Large intestine (tissue), 3 donors: ENCODE measurements around the gene BRSK2. TPM values are rescaled to one million over a fixed set of nuclear protein-coding genes. Genes with fewer than 3 reads are reported as not detected.
A peak's percentile ranks its signal among the peaks of the same experiment; 100 is the strongest.

ENCODE experiments used
- DNase-seq, 2 donors: peaks; one replicate each; pipeline versions ENCODE4 v3.0.0 to v3.0.0-alpha.2; 2013
- H3K27ac ChIP-seq: one replicate; pipeline ENCODE4 v1.5.1; 2013; ENCODE audit warnings: low read length
- H3K27me3 ChIP-seq: 2 replicates; pipeline ENCODE4 v1.6.1; 2013; ENCODE audit warnings: low read length; ENCODE audit not compliant: control insufficient read depth, insufficient read depth
- H3K36me3 ChIP-seq: 2 replicates; pipeline ENCODE4 v1.6.1; 2013; ENCODE audit warnings: low read length; ENCODE audit not compliant: control insufficient read depth, insufficient read depth
- H3K4me1 ChIP-seq: one replicate; pipeline ENCODE4 v1.6.1; 2013; ENCODE audit warnings: low read length; ENCODE audit not compliant: control insufficient read depth, insufficient read depth
- H3K4me3 ChIP-seq: one replicate; pipeline ENCODE4 v1.5.1; 2013; ENCODE audit warnings: low read length
- H3K9me3 ChIP-seq: one replicate; pipeline ENCODE4 v1.6.1; 2013; ENCODE audit warnings: mild to moderate bottlenecking, low read depth, low read length, moderate library complexity; ENCODE audit not compliant: control insufficient read depth
- WGBS: methylation state at CpG from one replicate; pipeline ENCODE4 v1.1.5; 2013; ENCODE audit warnings: low lambda C conversion rate; ENCODE audit not compliant: insufficient coverage; 5-methylcytosine and 5-hydroxymethylcytosine counted together
- polyA plus RNA-seq: library from polyadenylated mRNA; unstranded; fragments of 120-200 nt; gene quantifications from one replicate; pipeline ENCODE4 v1.2.1, GENCODE V29; 2013

Gene BRSK2
- polyA plus RNA-seq, 1 donor = 14.7 TPM

DNA sequence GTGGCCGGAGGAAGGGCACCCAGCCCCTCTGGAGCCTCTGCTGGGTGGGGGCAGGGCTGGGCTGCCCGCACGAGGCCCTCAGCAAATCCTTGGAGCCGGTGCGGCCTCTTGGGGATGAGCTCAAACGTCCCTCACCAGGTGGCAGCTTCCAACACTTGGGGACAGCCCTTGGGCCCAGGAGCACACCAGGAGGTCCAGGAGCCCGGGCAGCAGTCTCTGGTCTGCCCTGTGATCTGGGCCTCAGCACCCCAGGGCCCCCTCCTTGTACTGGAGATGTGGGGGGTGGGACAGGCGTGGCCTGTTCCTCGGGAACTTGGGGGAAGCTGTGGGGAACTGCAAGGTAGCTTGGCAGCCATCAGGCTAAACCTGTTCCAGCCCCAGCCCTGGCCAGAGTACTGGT, 56.9 kb downstream of the BRSK2 start:
- WGBS = no CpG with 5 or more reads among the region's 9 CpGs
- Histone ChIP-seq H3K27me3 (no peaks in the 10 kb centered on the region), H3K27ac (no peak overlapping the region), H3K4me1 (no peaks in the 10 kb centered on the region), H3K9me3 (peaks cover 6% of the 10 kb centered on the region), H3K36me3 (no peaks in the 10 kb centered on the region), H3K4me3 (no peak overlapping the region)
- no peak for DNase-seq

DNA sequence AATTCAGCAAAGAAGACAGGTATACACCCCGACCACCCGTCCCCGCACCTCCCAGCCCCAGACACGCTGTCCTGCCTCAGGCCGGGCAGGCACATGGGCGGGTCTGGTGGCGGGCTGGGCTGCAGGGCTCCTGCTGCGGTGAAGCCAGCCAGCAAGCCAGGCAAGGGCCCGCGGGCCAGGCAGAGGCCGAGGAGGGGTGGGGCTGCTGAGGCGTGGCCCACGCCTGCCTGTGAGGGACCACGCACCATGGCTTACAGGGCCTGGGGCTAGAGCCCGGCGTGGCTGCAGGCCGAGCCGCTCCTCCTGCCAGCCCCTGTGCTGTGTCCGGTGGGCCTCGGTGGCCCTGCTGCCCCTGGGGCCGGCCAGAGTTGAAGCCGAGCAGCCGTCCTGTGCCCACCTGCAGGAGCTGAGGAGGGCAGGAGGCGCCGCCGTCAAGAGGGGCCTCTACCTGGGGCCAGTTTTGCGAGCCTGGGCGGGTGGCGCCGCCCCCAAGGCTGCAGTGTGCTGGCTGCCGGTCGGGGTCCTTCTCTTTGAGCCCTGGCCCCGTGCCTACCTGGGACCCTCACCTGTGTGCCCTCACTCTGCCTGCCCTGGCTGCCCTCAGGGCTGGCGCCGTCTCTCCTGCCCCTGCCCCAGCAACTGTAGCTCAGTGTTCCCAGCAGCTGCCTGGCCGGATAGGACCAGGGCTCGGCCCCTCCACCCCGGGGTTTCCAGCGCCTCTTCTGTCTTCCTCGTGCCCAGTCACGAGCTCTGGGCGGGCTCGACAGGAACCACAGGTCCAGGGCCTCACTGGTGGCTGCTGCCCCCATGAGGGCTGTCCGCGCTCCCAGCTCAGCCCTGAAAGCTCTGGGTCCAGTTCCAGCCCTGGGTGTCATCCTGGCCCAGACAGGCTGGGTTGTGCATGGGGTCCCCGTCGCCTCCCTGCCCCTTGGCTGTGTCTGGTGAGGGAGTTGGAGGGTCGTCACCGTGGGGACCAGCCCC, 58.4 kb downstream of the BRSK2 start:
- no peak for DNase-seq
- H3K36me3 ChIP-seq = no peaks in the 10 kb centered on the region
- no peaks in the 10 kb centered on the region for H3K4me1 ChIP-seq
- H3K27me3 ChIP-seq = no peaks in the 10 kb centered on the region
- no peak overlapping the region for H3K4me3 ChIP-seq
- no peak overlapping the region for H3K27ac ChIP-seq
- H3K9me3 ChIP-seq = peaks cover 6% of the 10 kb centered on the region
- no CpG with 5 or more reads among the region's 49 CpGs for WGBS

DNA sequence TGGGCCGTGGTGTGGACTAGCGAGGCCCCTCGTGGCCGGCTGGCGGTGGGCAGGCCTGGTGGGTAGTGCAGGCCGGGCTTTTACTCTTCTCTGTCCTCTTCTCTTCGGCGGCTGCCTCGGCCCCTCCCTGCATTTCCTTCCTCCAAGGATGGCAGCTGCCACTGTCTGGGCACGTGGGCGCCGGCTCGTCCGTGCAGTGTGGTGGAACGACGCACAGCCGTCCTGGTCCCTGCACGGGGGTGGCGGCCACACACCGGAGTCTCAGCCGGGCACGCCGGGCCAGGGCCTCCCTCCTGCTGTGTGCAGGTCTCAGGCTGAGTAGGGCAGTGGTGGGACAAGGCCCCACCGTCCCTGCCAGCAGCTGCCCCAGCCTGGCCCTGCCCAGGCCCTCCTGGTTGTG, 59.1 kb downstream of the BRSK2 start:
- Histone ChIP-seq H3K36me3 (no peaks in the 10 kb centered on the region), H3K9me3 (peaks cover 6% of the 10 kb centered on the region), H3K4me1 (peaks cover 4% of the 10 kb centered on the region), H3K4me3 (no peak overlapping the region), H3K27me3 (no peaks in the 10 kb centered on the region), H3K27ac (no peak overlapping the region)
- no peak for DNase-seq
- WGBS = no CpG with 5 or more reads among the region's 24 CpGs

DNA sequence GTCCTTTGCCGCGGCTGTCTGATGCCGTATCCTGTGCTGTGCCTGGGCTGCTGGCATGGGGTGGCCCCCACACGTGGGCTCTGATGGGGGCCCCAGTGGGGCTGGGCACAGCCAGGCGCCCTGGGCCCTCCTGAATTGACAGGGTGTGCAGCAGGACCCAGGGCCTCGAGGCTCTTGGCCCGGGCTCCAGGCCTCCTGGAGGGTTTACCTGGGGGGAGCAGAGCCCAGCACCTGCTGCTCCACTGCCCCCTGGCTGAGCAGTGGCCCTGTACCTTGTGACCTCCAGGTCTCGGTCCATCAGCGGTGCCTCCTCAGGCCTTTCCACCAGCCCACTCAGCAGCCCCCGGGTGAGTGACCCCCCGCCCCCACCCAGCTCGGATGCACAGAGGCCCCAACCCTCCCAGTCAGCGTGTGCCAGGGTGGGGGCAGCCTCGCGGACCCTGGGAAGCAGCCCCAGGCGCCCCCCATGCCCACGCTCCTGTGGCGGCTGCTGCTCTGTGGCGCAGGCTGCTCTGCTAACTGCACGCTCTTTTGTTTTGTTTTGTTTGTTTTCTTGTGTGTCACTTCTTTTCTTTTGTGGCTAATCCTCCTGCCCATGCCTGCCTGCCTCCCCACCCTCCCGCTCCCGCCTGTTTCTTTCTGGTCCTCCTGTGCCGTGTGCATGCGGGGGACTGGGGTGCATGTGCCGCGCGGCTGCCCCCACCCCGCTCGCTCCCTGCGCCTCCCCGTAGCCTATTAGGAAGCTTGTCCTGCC, 59.9 kb downstream of the BRSK2 start:
- Histone ChIP-seq H3K27ac (no peak overlapping the region), H3K4me3 (no peak overlapping the region), H3K27me3 (no peaks in the 10 kb centered on the region), H3K36me3 (no peaks in the 10 kb centered on the region), H3K4me1 (peaks cover 5% of the 10 kb centered on the region), H3K9me3 (peaks cover 6% of the 10 kb centered on the region)
- no peak for DNase-seq
- no CpG with 5 or more reads among the region's 31 CpGs for WGBS

DNA sequence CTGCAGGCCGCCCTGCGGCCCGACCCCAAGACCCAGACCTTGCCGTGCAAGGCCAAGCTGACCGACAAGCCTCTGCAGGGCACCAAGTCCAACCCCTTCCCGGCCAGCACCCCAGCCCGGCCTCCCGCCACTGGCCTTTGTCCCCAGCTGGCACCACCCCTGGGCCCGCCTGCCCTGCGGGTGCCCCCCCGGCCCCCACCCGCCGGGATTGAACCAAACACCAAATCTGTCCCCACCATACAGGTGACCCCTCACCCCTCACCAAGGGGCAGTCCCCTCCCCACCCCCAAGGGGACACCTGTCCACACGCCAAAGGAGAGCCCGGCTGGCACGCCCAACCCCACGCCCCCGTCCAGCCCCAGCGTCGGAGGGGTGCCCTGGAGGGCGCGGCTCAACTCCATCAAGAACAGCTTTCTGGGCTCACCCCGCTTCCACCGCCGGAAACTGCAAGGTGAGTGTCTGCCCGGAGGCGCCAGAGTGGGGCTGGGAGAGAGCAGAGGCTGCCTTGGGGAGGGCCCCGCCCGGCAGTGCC, 60.7 kb downstream of the BRSK2 start:
- DNase-seq = no peak
- Histone ChIP-seq H3K27me3 (no peaks in the 10 kb centered on the region), H3K4me1 (peaks cover 5% of the 10 kb centered on the region), H3K36me3 (no peaks in the 10 kb centered on the region), H3K27ac (no peak overlapping the region), H3K9me3 (peaks cover 6% of the 10 kb centered on the region), H3K4me3 (no peak overlapping the region)
- WGBS = no CpG with 5 or more reads among the region's 29 CpGs

DNA sequence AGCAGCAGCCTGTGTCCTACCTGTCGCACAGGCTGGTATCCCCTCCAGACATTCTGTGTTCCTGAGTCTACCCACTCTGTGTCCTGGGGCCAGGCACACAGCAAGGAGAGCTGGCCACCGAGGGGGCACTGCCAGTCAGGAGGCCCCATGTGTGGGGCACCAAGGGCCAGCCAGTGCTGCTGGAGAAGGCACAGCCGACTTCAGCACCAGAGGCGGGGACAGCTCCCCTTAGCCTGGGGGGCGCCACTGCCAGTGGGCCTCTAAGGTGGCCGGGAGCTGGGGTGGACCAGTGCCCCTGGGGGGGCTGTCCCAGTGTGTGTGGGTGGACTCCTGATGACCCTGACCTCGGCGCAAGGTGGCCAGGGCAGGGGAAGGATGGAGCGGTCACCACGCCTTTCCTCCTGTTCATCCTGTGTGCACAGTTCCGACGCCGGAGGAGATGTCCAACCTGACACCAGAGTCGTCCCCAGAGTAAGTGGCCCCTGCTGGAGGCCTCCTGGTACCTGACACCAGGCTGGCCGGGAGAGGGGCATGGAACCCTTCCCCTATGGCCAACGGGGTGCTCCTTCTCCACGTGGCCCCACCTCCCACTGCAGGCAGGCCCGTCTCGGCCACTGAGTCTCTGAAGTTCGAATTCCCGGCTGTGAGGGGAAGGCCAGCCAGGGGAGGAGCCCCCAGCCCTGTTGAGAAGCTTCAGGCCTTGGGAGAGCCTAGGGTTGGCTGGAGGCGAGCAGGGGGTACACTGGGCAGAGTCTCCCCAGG, 61.4 kb downstream of the BRSK2 start:
- no peaks in the 10 kb centered on the region for H3K27me3 ChIP-seq
- no peak overlapping the region for H3K27ac ChIP-seq
- no peak for DNase-seq
- no peak overlapping the region for H3K4me3 ChIP-seq
- peaks cover 10% of the 10 kb centered on the region for H3K4me1 ChIP-seq
- no peaks in the 10 kb centered on the region for H3K9me3 ChIP-seq
- no CpG with 5 or more reads among the region's 22 CpGs for WGBS
- no peaks in the 10 kb centered on the region for H3K36me3 ChIP-seq

DNA sequence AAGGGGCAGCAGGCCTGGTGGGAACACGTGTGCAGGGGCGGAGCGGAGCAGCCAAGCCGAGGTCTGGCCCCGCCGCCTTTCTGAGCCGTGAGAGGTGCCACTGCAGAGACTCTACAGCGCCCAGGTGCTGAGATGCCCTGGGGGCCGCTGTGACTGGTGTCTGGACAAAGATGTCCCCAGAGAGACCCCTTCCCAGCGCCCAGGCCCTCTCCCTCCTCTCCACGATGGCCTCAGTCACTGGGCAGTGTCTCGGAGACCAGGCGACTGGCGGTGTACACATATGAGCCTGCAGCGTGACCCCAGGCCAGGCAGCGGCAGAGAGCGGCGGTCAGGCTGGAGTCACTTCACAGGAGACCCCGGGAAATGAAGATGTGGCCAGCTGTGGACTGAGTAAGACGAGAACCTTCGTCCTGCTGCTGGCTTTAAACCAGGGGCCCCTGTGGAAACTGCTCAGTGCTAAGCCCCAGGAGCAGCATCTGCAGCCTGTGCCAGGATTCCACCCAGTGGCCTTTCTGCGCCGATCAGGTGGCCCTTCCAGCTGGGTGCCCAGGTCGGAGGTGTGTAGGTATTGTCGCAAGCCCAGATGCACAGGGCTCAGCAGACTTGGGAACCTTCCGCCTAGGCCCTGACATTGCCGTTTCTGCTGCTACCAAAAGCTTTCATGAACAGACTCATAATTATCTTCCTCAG, 62.2 kb downstream of the BRSK2 start:
- Histone ChIP-seq H3K9me3 (no peaks in the 10 kb centered on the region), H3K4me3 (no peak overlapping the region), H3K27ac (no peak overlapping the region), H3K36me3 (no peaks in the 10 kb centered on the region), H3K4me1 (peaks cover 14% of the 10 kb centered on the region), H3K27me3 (no peaks in the 10 kb centered on the region)
- WGBS = no CpG with 5 or more reads among the region's 27 CpGs
- no peak for DNase-seq

DNA sequence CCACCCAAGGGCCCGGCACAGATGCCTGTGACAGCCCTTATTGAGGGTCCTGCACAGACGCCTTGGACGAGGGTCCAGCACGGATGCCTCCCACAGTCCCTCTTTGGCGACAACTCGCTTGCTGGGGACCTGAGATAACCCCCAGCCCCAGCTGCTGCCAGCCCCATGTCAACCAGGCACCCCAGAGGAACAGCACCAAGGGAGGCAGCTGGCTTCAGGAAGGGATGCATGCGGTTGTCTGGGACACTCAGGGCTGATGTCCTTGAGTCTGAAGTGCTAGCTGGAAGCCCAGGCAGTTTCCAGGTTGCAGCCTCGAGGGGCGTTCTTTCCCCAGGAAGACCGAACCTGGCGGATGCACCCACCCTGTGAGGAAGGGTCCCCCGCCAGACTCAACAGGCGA, 63.0 kb downstream of the BRSK2 start:
- H3K36me3 ChIP-seq = no peaks in the 10 kb centered on the region
- H3K9me3 ChIP-seq = no peaks in the 10 kb centered on the region
- no peaks in the 10 kb centered on the region for H3K27me3 ChIP-seq
- H3K4me3 ChIP-seq = no peak overlapping the region
- H3K27ac ChIP-seq = no peak overlapping the region
- no CpG with 5 or more reads among the region's 13 CpGs for WGBS
- peaks cover 14% of the 10 kb centered on the region for H3K4me1 ChIP-seq
- no peak for DNase-seq

DNA sequence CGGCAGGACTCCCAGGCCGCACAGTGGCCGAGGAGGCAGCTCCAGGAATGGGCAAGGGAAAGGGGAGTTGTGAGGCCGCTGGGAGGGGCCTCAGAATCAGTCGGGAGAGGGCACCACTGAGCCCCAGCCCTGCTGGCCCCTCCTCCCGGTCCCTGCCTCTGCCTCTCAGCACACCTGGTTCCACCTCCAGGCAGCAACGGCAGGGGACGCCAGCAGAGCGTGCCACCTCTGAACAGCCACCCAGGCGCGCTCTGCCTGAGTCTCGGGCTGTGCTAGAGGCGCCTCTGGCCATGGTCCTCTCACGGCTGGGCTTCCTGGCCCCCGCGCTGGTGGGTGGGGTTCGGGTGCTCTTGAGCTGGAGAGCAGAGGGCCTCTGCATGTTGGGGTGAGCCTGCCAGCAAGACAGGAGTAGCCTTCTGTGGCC, 63.9 kb downstream of the BRSK2 start:
- H3K27ac ChIP-seq = no peak overlapping the region
- no peak overlapping the region for H3K4me3 ChIP-seq
- no peaks in the 10 kb centered on the region for H3K36me3 ChIP-seq
- H3K27me3 ChIP-seq = no peaks in the 10 kb centered on the region
- WGBS = no CpG with 5 or more reads among the region's 17 CpGs
- H3K9me3 ChIP-seq = no peaks in the 10 kb centered on the region
- DNase-seq = peak in 1 of 2 donors; percentile 56
- peaks cover 19% of the 10 kb centered on the region for H3K4me1 ChIP-seq
